H7 (cell line): ENCODE data around the gene DPEP3. TPM values are rescaled to one million over a fixed set of nuclear protein-coding genes. Genes with fewer than 3 reads are reported as not detected.
A peak's percentile ranks its signal among the peaks of the same experiment; 100 is the strongest.
"Not testable (repeated sequence)": the region's sequence is repeated elsewhere in the genome, so short reads cannot be mapped to it uniquely, and the experiment has no call there.

Experiments
- DNase-seq: peaks from one replicate; pipeline ENCODE4 v3.0.0; 2012
- H3K27me3 ChIP-seq: 2 replicates; pipeline ENCODE4 v1.6.0; 2011; ENCODE audit warnings: mild to moderate bottlenecking, low read length; ENCODE audit not compliant: control insufficient read depth, insufficient read depth
- H3K36me3 ChIP-seq: replicated peaks from 2 replicates; pipeline ENCODE4 v1.5.1; 2011; ENCODE audit warnings: low read length; ENCODE audit not compliant: control insufficient read depth, insufficient read depth
- H3K4me3 ChIP-seq: 2 replicates; pipeline ENCODE4 v1.5.1; 2011; ENCODE audit warnings: low read depth, mild to moderate bottlenecking, control low read depth, low read length, moderate library complexity; ENCODE audit not compliant: insufficient read depth
- total RNA-seq: library from RNA; depleted of rRNA; stranded (reverse); fragments of >200 nt; shearing (Covaris generic); gene quantifications from 2 replicates; pipeline ENCODE4 v1.2.3, GENCODE V29; 2014

The DPEP3 gene
- total RNA-seq, 1 experiment from 2014 or later, result 0.03 TPM

DNA sequence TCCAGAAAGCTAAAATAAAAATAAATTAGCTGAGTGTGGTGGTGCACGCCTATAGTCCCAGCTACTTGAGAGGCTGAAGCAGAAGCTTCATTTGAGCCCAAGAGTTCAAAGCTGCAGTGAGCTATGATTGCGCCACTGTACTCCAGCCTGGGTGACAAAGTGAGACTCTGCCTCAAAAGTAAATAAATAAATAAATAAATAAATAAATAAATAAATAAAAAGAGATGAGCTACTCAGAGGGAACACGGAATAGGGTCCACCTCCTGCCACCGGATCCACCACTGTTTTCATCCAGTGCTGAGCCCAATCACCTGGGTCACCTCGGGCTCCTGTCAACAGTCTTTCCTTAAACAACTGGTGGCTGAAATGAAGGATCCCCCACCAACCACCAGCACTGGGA lies 6.7 kb upstream of the DPEP3 start:
- Histone ChIP-seq H3K36me3 (no peaks in the 10 kb centered on the region), H3K27me3 (no peaks in the 10 kb centered on the region), H3K4me3 (no peak overlapping the region)
- peak; percentile 8 for DNase-seq

GRCh38 chr16:67982011-67982696 lies 1.9 kb upstream of the DPEP3 start:
- no peaks in the 10 kb centered on the region; the same call in 1 of the 2 replicates for H3K27me3 ChIP-seq
- no peak for DNase-seq
- no peak overlapping the region for H3K4me3 ChIP-seq
- H3K36me3 ChIP-seq, result no peaks in the 10 kb centered on the region

DNA sequence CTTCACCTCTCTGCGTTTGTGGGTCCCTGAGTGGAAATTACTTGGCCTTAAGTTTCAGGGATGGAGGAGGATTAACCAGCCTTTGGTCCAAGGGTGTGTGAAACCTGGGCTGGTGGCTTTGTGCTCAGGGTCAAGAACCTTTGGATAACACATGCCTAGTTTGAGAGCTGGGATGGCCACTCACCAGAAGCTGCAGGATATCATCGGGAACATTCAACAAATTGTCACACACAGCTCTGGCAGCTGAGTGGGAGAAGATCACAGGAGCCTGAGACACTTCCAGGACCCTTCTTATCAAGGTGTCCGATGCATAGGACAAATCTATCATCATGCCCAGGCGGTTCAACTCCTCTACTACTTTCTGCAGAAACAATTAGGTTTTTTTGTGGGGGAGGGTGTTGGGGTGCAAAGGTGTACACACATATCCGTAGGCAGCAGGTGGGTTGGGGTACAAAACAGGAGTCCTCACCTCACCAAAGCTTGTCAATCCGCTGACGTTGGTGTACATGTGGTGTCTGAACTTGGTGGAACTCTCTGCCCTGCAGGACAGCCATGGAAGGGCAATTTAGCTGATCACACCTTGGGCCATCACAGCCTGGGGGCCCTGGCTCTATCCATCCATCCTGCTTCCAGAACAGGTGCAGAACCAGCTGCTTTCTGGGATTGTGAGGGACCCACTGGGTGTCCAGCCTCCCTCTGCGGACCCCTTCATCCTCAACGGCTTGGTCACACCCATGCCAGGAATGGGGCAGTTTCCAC lies 2.7 kb downstream of the DPEP3 start:
- Histone ChIP-seq H3K4me3 (no peak overlapping the region), H3K36me3 (no peaks in the 10 kb centered on the region), H3K27me3 (peaks cover 1% of the 10 kb centered on the region; the same call in 1 of the 2 replicates)
- DNase-seq, result peak; percentile 34

- DNase-seq, result no peak
- H3K27me3 ChIP-seq, result peaks cover 1% of the 10 kb centered on the region; the same call in 1 of the 2 replicates
- H3K4me3 ChIP-seq, result no peak overlapping the region
- H3K36me3 ChIP-seq, result no peaks in the 10 kb centered on the region
Observed at GRCh38 chr16:67977005-67977404, 3.3 kb downstream of the DPEP3 start.

- no peaks in the 10 kb centered on the region for H3K36me3 ChIP-seq
- no peak for DNase-seq
- H3K4me3 ChIP-seq, result no peak overlapping the region
- H3K27me3 ChIP-seq, result peaks cover 1% of the 10 kb centered on the region; the same call in 1 of the 2 replicates
Observed at GRCh38 chr16:67976205-67976604, 4.1 kb downstream of the DPEP3 start.

DNA sequence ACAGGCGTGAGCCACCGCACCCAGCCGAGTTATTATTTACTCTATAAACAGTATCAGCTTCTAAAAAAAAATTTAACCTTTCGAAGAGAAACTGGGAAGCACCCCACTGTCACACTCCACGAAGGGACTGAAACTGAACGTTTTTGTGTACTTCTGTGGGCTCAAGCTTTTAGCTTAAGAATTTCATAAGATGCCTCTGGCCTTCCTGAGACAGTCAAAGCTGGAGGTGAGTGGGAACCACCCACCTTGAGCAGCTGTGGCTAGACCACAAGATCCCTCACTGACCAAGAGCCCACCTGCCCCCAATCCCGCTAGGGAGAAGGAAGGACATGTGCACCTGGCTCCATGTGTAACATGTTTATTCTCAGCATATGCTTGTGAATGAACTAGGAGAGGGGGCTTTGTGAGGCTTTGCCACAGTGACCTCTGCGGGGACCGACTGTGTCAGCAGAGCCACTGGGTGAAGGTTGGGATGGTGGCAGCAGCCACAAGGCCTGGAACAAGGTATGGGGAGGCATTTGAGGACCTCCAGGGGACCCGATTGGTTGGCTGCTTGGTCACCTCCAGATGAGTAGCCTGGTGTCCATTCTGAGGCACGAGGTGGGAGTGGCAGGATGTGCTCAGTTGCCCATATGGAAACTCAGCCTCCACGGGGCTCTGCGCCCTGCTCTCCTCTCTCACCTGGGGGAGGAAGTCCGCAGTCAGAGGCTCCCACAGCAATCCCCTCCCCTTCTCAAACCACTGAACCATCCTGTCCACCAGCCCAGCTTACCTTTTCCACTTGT lies 4.8 kb downstream of the DPEP3 start:
- H3K36me3 ChIP-seq, result no peaks in the 10 kb centered on the region
- no peak for DNase-seq
- no peak overlapping the region for H3K4me3 ChIP-seq
- peaks cover 1% of the 10 kb centered on the region; the same call in 1 of the 2 replicates for H3K27me3 ChIP-seq

DNA sequence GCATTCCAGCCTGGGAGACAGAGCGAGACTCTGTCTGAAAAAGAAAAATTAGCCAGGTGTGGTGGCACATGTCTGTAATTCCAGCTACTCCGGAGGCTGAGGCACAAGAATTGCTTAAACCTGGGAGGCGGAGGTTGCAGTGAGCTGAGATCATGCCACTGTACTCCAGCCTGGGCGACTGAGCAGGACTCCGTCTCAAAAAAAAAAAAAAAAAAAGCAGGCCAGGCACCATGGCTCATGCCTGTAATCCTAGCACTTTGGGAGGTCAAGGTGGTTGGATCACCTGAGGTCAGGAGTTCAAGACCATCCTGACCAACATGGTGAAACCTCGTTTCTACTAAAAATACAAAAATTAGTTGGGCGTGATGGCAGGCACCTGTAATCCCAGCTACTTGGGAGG lies 8.0 kb downstream of the DPEP3 start:
- not testable (repeated sequence) for DNase-seq, H3K27me3 ChIP-seq, H3K4me3 ChIP-seq, H3K36me3 ChIP-seq

DNA sequence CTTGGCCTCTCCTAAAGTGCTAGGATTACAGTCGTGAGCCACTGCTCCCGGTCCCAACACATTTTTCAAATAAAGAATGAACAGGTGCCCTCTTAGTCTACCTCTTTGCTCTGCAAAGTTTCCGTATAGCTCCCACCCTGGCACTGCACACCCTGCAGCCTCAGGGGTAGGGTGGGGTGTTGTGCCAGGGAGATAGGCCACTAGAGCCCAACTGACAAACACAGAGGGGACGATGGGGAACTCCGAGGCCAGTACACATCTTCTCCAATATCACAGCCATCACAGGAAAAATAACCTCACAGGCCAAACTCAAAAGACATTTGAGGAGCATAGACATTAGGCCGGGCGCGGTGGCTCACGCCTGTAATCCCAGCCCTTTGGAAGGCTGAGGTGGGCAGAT lies 9.2 kb downstream of the DPEP3 start:
- Histone ChIP-seq H3K27me3 (no peaks in the 10 kb centered on the region), H3K36me3 (no peaks in the 10 kb centered on the region), H3K4me3 (no peak overlapping the region)
- DNase-seq, result no peak

- peak; percentile 91 for DNase-seq
- Histone ChIP-seq H3K4me3 (peak overlapping the region; percentile 64), H3K36me3 (no peaks in the 10 kb centered on the region; the same call in 1 of the 2 replicates), H3K27me3 (no peaks in the 10 kb centered on the region)
Observed at GRCh38 chr16:67969254-67970039, 10.9 kb downstream of the DPEP3 start.

- no peaks in the 10 kb centered on the region; the same call in 1 of the 2 replicates for H3K36me3 ChIP-seq
- DNase-seq, result peak; percentile 99
Observed at GRCh38 chr16:67968400-67969253, 11.7 kb downstream of the DPEP3 start, which contains the start of gene SLC12A4. SLC12A4 (minus strand) TSS chr16:67968637; CDS start chr16:67968553, 84 bp downstream.

GRCh38 chr16:67967958-67968399 lies 12.3 kb downstream of the DPEP3 start:
- H3K36me3 ChIP-seq, result peaks cover 4% of the 10 kb centered on the region
- H3K27me3 ChIP-seq, result no peaks in the 10 kb centered on the region
- peak; percentile 89 for DNase-seq
- peak overlapping the region; percentile 92 for H3K4me3 ChIP-seq

More at GRCh38 chr16:67968400-67969253, 11.7 kb downstream of the DPEP3 start, which contains the start of gene SLC12A4:
- no peaks in the 10 kb centered on the region for H3K27me3 ChIP-seq
- H3K4me3 ChIP-seq, result peak within 1 kb of the TSS; percentile 92

DNA sequence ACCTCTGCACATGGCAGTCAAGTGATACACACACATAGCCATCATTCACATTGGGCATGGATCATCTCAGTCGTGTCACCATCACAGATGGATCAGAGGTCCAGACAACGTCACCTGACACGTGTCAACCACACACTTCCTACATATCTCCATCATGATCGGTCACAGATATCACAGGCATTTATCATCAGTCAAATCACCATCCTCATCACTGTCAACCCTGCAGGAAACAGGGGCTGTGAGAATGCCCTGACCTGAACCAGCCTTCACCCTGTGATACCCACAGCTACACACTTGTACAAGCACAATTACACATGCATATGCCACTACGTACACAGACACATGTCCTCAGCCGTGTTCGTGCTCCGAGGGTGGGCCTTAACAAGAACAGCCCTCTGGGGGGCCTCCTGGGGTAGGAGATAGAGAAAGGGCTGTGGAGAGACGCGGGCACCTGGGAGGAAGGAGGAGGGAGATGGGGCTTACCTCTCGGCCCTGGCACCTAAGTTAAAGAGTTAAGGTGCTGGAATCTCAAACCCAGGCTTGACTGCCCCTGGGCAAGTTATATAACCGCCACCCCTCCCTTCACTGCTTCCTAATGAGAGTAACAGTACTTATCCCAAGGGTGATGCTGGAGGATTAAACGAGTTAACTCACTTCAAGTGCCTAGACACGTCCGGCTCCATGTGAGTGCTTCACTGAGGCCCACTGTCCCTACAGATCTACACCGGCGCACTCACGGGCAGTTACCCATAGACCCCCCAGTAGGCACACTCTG lies 12.9 kb downstream of the DPEP3 start:
- H3K27me3 ChIP-seq, result no peaks in the 10 kb centered on the region
- DNase-seq, result no peak
- peaks cover 10% of the 10 kb centered on the region for H3K36me3 ChIP-seq
- peak overlapping the region; percentile 92 for H3K4me3 ChIP-seq
